Gastroesophageal sphincter (tissue), 3 donors: ENCODE data around the gene KIAA0825.

Experiments
- POLR2A ChIP-seq, 2 donors: fragments of 450-650 bp; IDR thresholded peaks; one replicate each; pipeline ENCODE4 v1.6.1; 2017; ENCODE audit warnings: antibody characterized with exemption in 2 of 2, mild to moderate bottlenecking in 2 of 2, moderate library complexity in 1 of 2
- TF ChIP-seq, protein P1 (sequence below), 4 experiments: fragments of 200-600 bp in 2 of 4; fragments of 450-650 bp in 2 of 4; sonication (generic) in 1 of 4; IDR thresholded peaks; one replicate each; pipeline ENCODE4 v1.5.1; 2017 to 2019; ENCODE audit warnings: antibody characterized with exemption in 4 of 4, mild to moderate bottlenecking in 2 of 4, moderate library complexity in 2 of 4

DNA sequence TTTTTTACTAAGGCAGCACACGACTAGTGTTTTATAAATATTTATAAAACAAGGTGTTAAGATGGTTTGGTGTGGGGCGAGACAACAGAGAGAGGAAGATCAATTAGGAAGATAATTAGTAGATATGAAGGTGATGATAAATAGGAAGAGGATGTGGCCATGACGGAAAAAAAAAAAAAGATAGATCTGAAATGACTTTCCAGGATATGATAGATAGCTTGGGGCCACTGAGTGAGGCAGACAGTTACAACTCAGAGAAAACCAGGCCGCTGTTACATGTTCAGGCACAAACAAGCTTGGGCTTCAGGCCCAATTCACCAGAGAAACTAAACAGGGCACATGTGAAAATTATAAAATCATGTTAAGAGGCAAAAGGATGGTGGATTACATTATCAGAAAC, 43.2 kb downstream of the KIAA0825 start:
- TF ChIP-seq, protein P1, sequence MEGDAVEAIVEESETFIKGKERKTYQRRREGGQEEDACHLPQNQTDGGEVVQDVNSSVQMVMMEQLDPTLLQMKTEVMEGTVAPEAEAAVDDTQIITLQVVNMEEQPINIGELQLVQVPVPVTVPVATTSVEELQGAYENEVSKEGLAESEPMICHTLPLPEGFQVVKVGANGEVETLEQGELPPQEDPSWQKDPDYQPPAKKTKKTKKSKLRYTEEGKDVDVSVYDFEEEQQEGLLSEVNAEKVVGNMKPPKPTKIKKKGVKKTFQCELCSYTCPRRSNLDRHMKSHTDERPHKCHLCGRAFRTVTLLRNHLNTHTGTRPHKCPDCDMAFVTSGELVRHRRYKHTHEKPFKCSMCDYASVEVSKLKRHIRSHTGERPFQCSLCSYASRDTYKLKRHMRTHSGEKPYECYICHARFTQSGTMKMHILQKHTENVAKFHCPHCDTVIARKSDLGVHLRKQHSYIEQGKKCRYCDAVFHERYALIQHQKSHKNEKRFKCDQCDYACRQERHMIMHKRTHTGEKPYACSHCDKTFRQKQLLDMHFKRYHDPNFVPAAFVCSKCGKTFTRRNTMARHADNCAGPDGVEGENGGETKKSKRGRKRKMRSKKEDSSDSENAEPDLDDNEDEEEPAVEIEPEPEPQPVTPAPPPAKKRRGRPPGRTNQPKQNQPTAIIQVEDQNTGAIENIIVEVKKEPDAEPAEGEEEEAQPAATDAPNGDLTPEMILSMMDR (IDR thresholded peaks at IDR 0.05), result no peak
- no peak for TF ChIP-seq POLR2A (IDR thresholded peaks at IDR 0.05)
